CD4-positive, alpha-beta T cell treated with Interleukin-6 for 4 hours (primary cell): ENCODE results near the gene MBD1.
A peak's percentile ranks its signal among the peaks of the same experiment; 100 is the strongest.
"Not testable (repeated sequence)": the region's sequence is repeated elsewhere in the genome, so short reads cannot be mapped to it uniquely, and the experiment has no call there.

ENCODE experiments used
- DNase-seq: peaks from one replicate; pipeline ENCODE4 v3.0.0-alpha.2; 2020; ENCODE audit warnings: mixed read lengths

The MBD1 gene

GRCh38 chr18:50281295-50281971, at the start of gene MBD1:
Gene MBD1, minus strand, starts transcription at chr18:50281523. Its CDS starts 1,531 bp downstream, at chr18:50279992.
- peak; percentile 97 for DNase-seq

- DNase-seq, result no peak
Observed at GRCh38 chr18:50330176-50330575, 48.9 kb upstream of the MBD1 start.

- DNase-seq, result no peak
Observed at GRCh38 chr18:50327983-50328382, 46.7 kb upstream of the MBD1 start.

GRCh38 chr18:50320719-50321118, 39.4 kb upstream of the MBD1 start:
- DNase-seq, result no peak

- no peak for DNase-seq
Observed at GRCh38 chr18:50315100-50315871, 34.0 kb upstream of the MBD1 start.

- no peak for DNase-seq
Observed at GRCh38 chr18:50313873-50314460, 32.6 kb upstream of the MBD1 start.

GRCh38 chr18:50313031-50313607, 31.8 kb upstream of the MBD1 start:
- DNase-seq, result no peak

- no peak for DNase-seq
Observed at GRCh38 chr18:50312296-50313030, 31.1 kb upstream of the MBD1 start.

- DNase-seq, result no peak
Observed at GRCh38 chr18:50311650-50312049, 30.3 kb upstream of the MBD1 start.

GRCh38 chr18:50310080-50310479, 28.8 kb upstream of the MBD1 start:
- DNase-seq, result no peak

- not testable (repeated sequence) for DNase-seq
Observed at GRCh38 chr18:50308851-50309250, 27.5 kb upstream of the MBD1 start.

GRCh38 chr18:50307738-50308470, 26.6 kb upstream of the MBD1 start:
- peak; percentile 95 for DNase-seq

GRCh38 chr18:50307400-50307737, 26.0 kb upstream of the MBD1 start:
- no peak for DNase-seq

- no peak for DNase-seq
Observed at GRCh38 chr18:50306944-50307343, 25.6 kb upstream of the MBD1 start.

GRCh38 chr18:50301074-50301473, 19.8 kb upstream of the MBD1 start:
- DNase-seq, result no peak

GRCh38 chr18:50299626-50300388, 18.5 kb upstream of the MBD1 start:
- no peak for DNase-seq

GRCh38 chr18:50298443-50299284, 17.3 kb upstream of the MBD1 start:
- no peak for DNase-seq

GRCh38 chr18:50297621-50298442, 16.5 kb upstream of the MBD1 start:
- peak; percentile 70 for DNase-seq

GRCh38 chr18:50293039-50293438, 11.7 kb upstream of the MBD1 start:
- no peak for DNase-seq

GRCh38 chr18:50289108-50289443, 7.8 kb upstream of the MBD1 start:
- DNase-seq, result no peak
